ENCODE measurements around the gene RHOT1.

DNA sequence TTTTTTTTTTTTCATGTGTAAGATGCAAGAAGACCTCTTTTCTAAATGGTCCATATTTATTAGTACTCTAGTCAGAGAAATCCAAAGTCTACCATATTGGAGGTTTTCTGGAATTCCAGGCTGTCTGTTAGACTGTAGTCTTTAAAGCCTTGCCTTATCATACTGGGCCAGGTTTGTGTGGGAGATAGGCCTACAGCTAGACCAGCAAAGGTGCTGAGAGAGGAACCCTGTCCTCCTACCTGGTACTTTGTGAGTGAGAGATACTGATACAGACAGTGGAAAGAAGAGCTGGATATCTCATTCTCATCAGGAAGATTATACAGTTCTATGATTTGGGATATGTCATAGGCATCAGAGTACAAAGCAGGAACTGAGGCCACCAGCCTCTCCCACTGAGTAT, 8.1 kb downstream of the RHOT1 start:
- TF ChIP-seq, protein P1, sequence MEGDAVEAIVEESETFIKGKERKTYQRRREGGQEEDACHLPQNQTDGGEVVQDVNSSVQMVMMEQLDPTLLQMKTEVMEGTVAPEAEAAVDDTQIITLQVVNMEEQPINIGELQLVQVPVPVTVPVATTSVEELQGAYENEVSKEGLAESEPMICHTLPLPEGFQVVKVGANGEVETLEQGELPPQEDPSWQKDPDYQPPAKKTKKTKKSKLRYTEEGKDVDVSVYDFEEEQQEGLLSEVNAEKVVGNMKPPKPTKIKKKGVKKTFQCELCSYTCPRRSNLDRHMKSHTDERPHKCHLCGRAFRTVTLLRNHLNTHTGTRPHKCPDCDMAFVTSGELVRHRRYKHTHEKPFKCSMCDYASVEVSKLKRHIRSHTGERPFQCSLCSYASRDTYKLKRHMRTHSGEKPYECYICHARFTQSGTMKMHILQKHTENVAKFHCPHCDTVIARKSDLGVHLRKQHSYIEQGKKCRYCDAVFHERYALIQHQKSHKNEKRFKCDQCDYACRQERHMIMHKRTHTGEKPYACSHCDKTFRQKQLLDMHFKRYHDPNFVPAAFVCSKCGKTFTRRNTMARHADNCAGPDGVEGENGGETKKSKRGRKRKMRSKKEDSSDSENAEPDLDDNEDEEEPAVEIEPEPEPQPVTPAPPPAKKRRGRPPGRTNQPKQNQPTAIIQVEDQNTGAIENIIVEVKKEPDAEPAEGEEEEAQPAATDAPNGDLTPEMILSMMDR (IDR thresholded peaks at IDR 0.05), result no peak
- TF ChIP-seq POLR2A (IDR thresholded peaks at IDR 0.05), result no peak
